Upper lobe of right lung (tissue), 1 donor: ENCODE data around the gene OTOP2. TPM values are rescaled to one million over a fixed set of nuclear protein-coding genes. Genes with fewer than 3 reads are reported as not detected.

Experiments used
- ATAC-seq: fragments of 200-7000 bp; cut with Tn5 transposase; one replicate; pipeline ENCODE4 v1.9.1; 2020; ENCODE audit warnings: mild to moderate bottlenecking, moderate library complexity
- DNase-seq: peaks from one replicate; pipeline ENCODE4 v3.0.0-alpha.2; 2020
- H3K27ac ChIP-seq: fragments of 200-600 bp; one replicate; pipeline ENCODE4 v1.8.0; 2022
- H3K27me3 ChIP-seq: fragments of 200-600 bp; one replicate; pipeline ENCODE4 v1.8.0; 2022; ENCODE audit warnings: mild to moderate bottlenecking
- H3K36me3 ChIP-seq: fragments of 200-600 bp; one replicate; pipeline ENCODE4 v1.8.0; 2022
- H3K4me1 ChIP-seq: fragments of 200-600 bp; one replicate; pipeline ENCODE4 v1.8.0; 2022
- H3K4me3 ChIP-seq: fragments of 200-600 bp; one replicate; pipeline ENCODE4 v1.8.0; 2022; ENCODE audit warnings: mild to moderate bottlenecking
- H3K9me3 ChIP-seq: fragments of 200-600 bp; one replicate; pipeline ENCODE4 v1.8.0; 2022
- CTCF ChIP-seq: fragments of 200-600 bp; IDR thresholded peaks from one replicate; pipeline ENCODE4 v1.8.0; 2022; ENCODE audit warnings: antibody characterized with exemption
- intact Hi-C: fragments of 100-400 bp; cut with DNase I; formaldehyde crosslinking; loops from one replicate; pipeline ENCODE4 v1.11.0; 2022
- total RNA-seq: library from RNA; stranded (reverse); fragmentation: NEBNext Ultra II Directional; extraction: Animal tissue kit (Norgen Biotek cat#: 25700); gene quantifications from one replicate; pipeline ENCODE4 v1.2.1, GENCODE V29; 2021
- donor health status: DM: no; HTN: yes; CAD: no; lungs with severe emphysema.

OTOP2 gene
- total RNA-seq, 1 donor from 2014 or later, result not detected

GRCh38 chr17:74893936-74894671, 30.0 kb upstream of the OTOP2 start:
- intact Hi-C loops, result no loop called here
- no peak for DNase-seq
- Histone ChIP-seq H3K36me3 (no peaks in the 10 kb centered on the region), H3K27me3 (peaks cover 60% of the 10 kb centered on the region), H3K4me3 (no peak overlapping the region), H3K27ac (no peak overlapping the region), H3K4me1 (no peaks in the 10 kb centered on the region), H3K9me3 (no peaks in the 10 kb centered on the region)
- ATAC-seq, result no peak
- no peak for TF ChIP-seq CTCF

GRCh38 chr17:74898376-74898946, 25.6 kb upstream of the OTOP2 start:
- H3K4me1 ChIP-seq, result no peaks in the 10 kb centered on the region
- no peaks in the 10 kb centered on the region for H3K36me3 ChIP-seq
- peaks cover 37% of the 10 kb centered on the region for H3K27me3 ChIP-seq
- no peak for ATAC-seq
- no peak for TF ChIP-seq CTCF
- H3K9me3 ChIP-seq, result no peaks in the 10 kb centered on the region
- intact Hi-C loops, result no loop called here
- H3K4me3 ChIP-seq, result no peak overlapping the region
- no peak overlapping the region for H3K27ac ChIP-seq
- DNase-seq, result no peak

- peaks cover 28% of the 10 kb centered on the region for H3K27me3 ChIP-seq
- no peaks in the 10 kb centered on the region for H3K4me1 ChIP-seq
- intact Hi-C loops, result no loop called here
- TF ChIP-seq CTCF, result no peak
- DNase-seq (no peak), ATAC-seq (no peak)
- H3K4me3 ChIP-seq, result no peak overlapping the region
- no peaks in the 10 kb centered on the region for H3K36me3 ChIP-seq
- H3K9me3 ChIP-seq, result no peaks in the 10 kb centered on the region
- H3K27ac ChIP-seq, result no peak overlapping the region
These were observed 23.9 kb upstream of the OTOP2 start for GRCh38 chr17:74900208-74900607.

GRCh38 chr17:74901353-74902135, 22.5 kb upstream of the OTOP2 start:
- Histone ChIP-seq H3K27ac (no peak overlapping the region), H3K36me3 (no peaks in the 10 kb centered on the region), H3K9me3 (no peaks in the 10 kb centered on the region), H3K27me3 (peaks cover 21% of the 10 kb centered on the region), H3K4me3 (no peak overlapping the region), H3K4me1 (no peaks in the 10 kb centered on the region)
- ATAC-seq, result no peak
- no peak for TF ChIP-seq CTCF
- DNase-seq, result no peak
- intact Hi-C loops, result no loop called here

GRCh38 chr17:74903034-74903433, 21.0 kb upstream of the OTOP2 start:
- TF ChIP-seq CTCF, result no peak
- Histone ChIP-seq H3K27ac (no peak overlapping the region), H3K4me3 (no peak overlapping the region), H3K4me1 (no peaks in the 10 kb centered on the region), H3K27me3 (peaks cover 21% of the 10 kb centered on the region), H3K9me3 (no peaks in the 10 kb centered on the region), H3K36me3 (no peaks in the 10 kb centered on the region)
- DNase-seq (no peak), ATAC-seq (no peak)
- intact Hi-C loops, result no loop called here
